Suprapubic skin (tissue), 4 donors: Measurements from ENCODE around the gene CHST10.

Source experiments
- CTCF ChIP-seq, 2 donors: fragments of 200-600 bp in 1 of 2; fragments of 450-650 bp in 1 of 2; sonication (generic) in 1 of 2; IDR thresholded peaks; one replicate each; pipeline ENCODE4 v1.5.1; 2016 to 2019; ENCODE audit warnings: antibody characterized with exemption in 2 of 2, mild to moderate bottlenecking in 1 of 2, moderate library complexity in 1 of 2
- POLR2A ChIP-seq, 2 donors: fragments of 450-650 bp; IDR thresholded peaks; one replicate each; pipeline ENCODE4 v1.6.1; 2017; ENCODE audit warnings: antibody characterized with exemption in 2 of 2, mild to moderate bottlenecking in 2 of 2, moderate library complexity in 2 of 2
- POLR2AphosphoS5 ChIP-seq, 3 donors: sonication (generic); formaldehyde crosslinking; IDR thresholded peaks; one replicate each; pipeline ENCODE4 v1.6.1; 2017; ENCODE audit warnings: antibody characterized with exemption in 3 of 3

- TF ChIP-seq POLR2AphosphoS5 (IDR thresholded peaks at IDR 0.05): no peak
- TF ChIP-seq CTCF (IDR thresholded peaks at IDR 0.05): no peak
- no peak for TF ChIP-seq POLR2A (IDR thresholded peaks at IDR 0.05)
Observed at GRCh38 chr2:100380681-100381080, 36.8 kb downstream of the CHST10 start.
